ENCODE data around the gene PPP1CA. TPM values are rescaled to one million over a fixed set of nuclear protein-coding genes. Genes with fewer than 3 reads are reported as not detected.

Gene PPP1CA
- total and polyA plus RNA-seq, 4 donors = 87.2 to 178 (median 157) TPM

- no peak for ATAC-seq (ENCODE audit: insufficient read depth, low FRiP score)
- H3K27me3 ChIP-seq (ENCODE audit: control insufficient read depth in 3 of 3, insufficient read depth in 3 of 3, low read length in 2 of 3) = peaks cover 0 to 3% (median 2%) of the 10 kb centered on the region in 3 donors
- H3K36me3 ChIP-seq (ENCODE audit: control insufficient read depth in 4 of 4, insufficient read depth in 4 of 4, low read length in 4 of 4) = no peaks in the 10 kb centered on the region
- H3K4me3 ChIP-seq = no peak overlapping the region
- no peak overlapping the region for H3K9ac ChIP-seq (ENCODE audit: insufficient read depth in 1 of 2, low read length in 2 of 2)
- DNase-seq = no peak
- H3K9me3 ChIP-seq (ENCODE audit: control insufficient read depth in 4 of 4, insufficient read depth in 3 of 4, low read length in 3 of 4) = peaks cover 0 to under 1% (median 0%) of the 10 kb centered on the region in 4 donors
- H3K4me1 ChIP-seq (ENCODE audit: control insufficient read depth in 5 of 5, insufficient read depth in 5 of 5, low read length in 5 of 5) = peaks cover 0 to 23% (median 15%) of the 10 kb centered on the region in 5 donors
- no peak overlapping the region for H3K27ac ChIP-seq (ENCODE audit: low read depth in 1 of 2, low read length in 1 of 2)
- WGBS, 2 donors = 80 to 81% methylated on average over 9 of the region's 9 CpGs
- no peak for TF ChIP-seq CTCF (IDR thresholded peaks at IDR 0.05; ENCODE audit: control extremely low read depth, extremely low read depth)
Observed at GRCh38 chr11:67412495-67413179, 11.0 kb upstream of the PPP1CA start.

GRCh38 chr11:67411785-67412152, 10.1 kb upstream of the PPP1CA start:
- WGBS, 2 donors = 76 to 84% methylated on average over 7 of the region's 7 CpGs
- no peak for TF ChIP-seq CTCF (IDR thresholded peaks at IDR 0.05; ENCODE audit: control extremely low read depth, extremely low read depth)
- H3K27me3 ChIP-seq (ENCODE audit: control insufficient read depth in 3 of 3, insufficient read depth in 3 of 3, low read length in 2 of 3) = peaks cover 0 to 3% (median 2%) of the 10 kb centered on the region in 3 donors
- no peak overlapping the region for H3K4me3 ChIP-seq
- no peaks in the 10 kb centered on the region for H3K36me3 ChIP-seq (ENCODE audit: control insufficient read depth in 4 of 4, insufficient read depth in 4 of 4, low read length in 4 of 4)
- H3K9ac ChIP-seq (ENCODE audit: insufficient read depth in 1 of 2, low read length in 2 of 2) = no peak overlapping the region
- no peaks in the 10 kb centered on the region for H3K9me3 ChIP-seq (ENCODE audit: control insufficient read depth in 4 of 4, insufficient read depth in 3 of 4, low read length in 3 of 4)
- H3K27ac ChIP-seq (ENCODE audit: low read depth in 1 of 2, low read length in 1 of 2) = no peak overlapping the region
- ATAC-seq (ENCODE audit: insufficient read depth, low FRiP score) (no peak), DNase-seq (no peak)
- peaks cover 0 to 15% (median 7%) of the 10 kb centered on the region in 5 donors for H3K4me1 ChIP-seq (ENCODE audit: control insufficient read depth in 5 of 5, insufficient read depth in 5 of 5, low read length in 5 of 5)

GRCh38 chr11:67410984-67411784, 9.5 kb upstream of the PPP1CA start:
- no peak for DNase-seq
- Histone ChIP-seq H3K9me3 (ENCODE audit: control insufficient read depth in 4 of 4, insufficient read depth in 3 of 4, low read length in 3 of 4) (no peaks in the 10 kb centered on the region), H3K4me3 (no peak overlapping the region), H3K4me1 (ENCODE audit: control insufficient read depth in 5 of 5, insufficient read depth in 5 of 5, low read length in 5 of 5) (peaks cover 0 to 11% (median under 1%) of the 10 kb centered on the region in 5 donors), H3K27me3 (ENCODE audit: control insufficient read depth in 3 of 3, insufficient read depth in 3 of 3, low read length in 2 of 3) (peaks cover 0 to 3% (median 2%) of the 10 kb centered on the region in 3 donors), H3K9ac (ENCODE audit: insufficient read depth in 1 of 2, low read length in 2 of 2) (no peak overlapping the region), H3K27ac (ENCODE audit: low read depth in 1 of 2, low read length in 1 of 2) (no peak overlapping the region), H3K36me3 (ENCODE audit: control insufficient read depth in 4 of 4, insufficient read depth in 4 of 4, low read length in 4 of 4) (no peaks in the 10 kb centered on the region)
- no peak for TF ChIP-seq CTCF (IDR thresholded peaks at IDR 0.05; ENCODE audit: control extremely low read depth, extremely low read depth)
- 82 to 83% methylated on average over 13 to 17 of the region's 17 CpGs for WGBS, 2 donors
- no peak for ATAC-seq (ENCODE audit: insufficient read depth, low FRiP score)

Measured in lung (tissue), 12 donors.